H1 (cell line): ENCODE data around the gene MYH6. TPM values are rescaled to one million over a fixed set of nuclear protein-coding genes. Genes with fewer than 3 reads are reported as not detected.

Experiments used
- FOSL1 ChIP-seq: IDR thresholded peaks from 2 replicates; pipeline ENCODE4 v1.6.1; 2011; ENCODE audit warnings: mild to moderate bottlenecking, low read depth, low read length, moderate library complexity; ENCODE audit not compliant: insufficient read depth
- SAP30 ChIP-seq: fragments of 300-600 bp; sonication (generic); IDR thresholded peaks from 2 replicates; pipeline ENCODE4 v1.7.1; 2012; ENCODE audit warnings: low read length, moderate library complexity, mild to moderate bottlenecking, inconsistent platforms; ENCODE audit not compliant: insufficient read depth, insufficient replicate concordance
- polyA plus RNA-seq, 7 experiments: library from polyadenylated mRNA; depleted of rRNA in 3 of 7; stranded (reverse) in 5 of 7; unstranded in 2 of 7; fragments of >200 nt in 5 of 7; fragments of 200-250 nt in 2 of 7; gene quantifications; 1 replicate in 5 of 7; 2 replicates in 1 of 7; 4 replicates in 1 of 7; pipeline versions ENCODE4 v1.2.1 to v1.2.3, GENCODE V29; 2011 to 2013; ENCODE audit warnings: missing spikeins in 2 of 7, mixed read lengths in 2 of 7
- total RNA-seq: library from RNA; stranded (reverse); fragmentation: NEBNext Ultra II Directional; extraction: Animal tissue kit (Norgen Biotek cat#: 25700); gene quantifications from 2 replicates; pipeline ENCODE4 v1.2.1, GENCODE V29; 2021
- TF ChIP-seq, protein P1 (sequence below): fragments of 300-600 bp; sonication (generic); IDR thresholded peaks from 2 replicates; pipeline ENCODE4 v1.7.1; 2012; ENCODE audit warnings: low read length, moderate library complexity, mild to moderate bottlenecking, inconsistent platforms; ENCODE audit not compliant: insufficient replicate concordance

Gene MYH6
- total and polyA plus RNA-seq, 2 of the 8 experiments (the other 6 are each of a cell fraction or from before 2014, with no cell fraction given): 0.03 TPM; not detected in 1

- TF ChIP-seq, protein P1, sequence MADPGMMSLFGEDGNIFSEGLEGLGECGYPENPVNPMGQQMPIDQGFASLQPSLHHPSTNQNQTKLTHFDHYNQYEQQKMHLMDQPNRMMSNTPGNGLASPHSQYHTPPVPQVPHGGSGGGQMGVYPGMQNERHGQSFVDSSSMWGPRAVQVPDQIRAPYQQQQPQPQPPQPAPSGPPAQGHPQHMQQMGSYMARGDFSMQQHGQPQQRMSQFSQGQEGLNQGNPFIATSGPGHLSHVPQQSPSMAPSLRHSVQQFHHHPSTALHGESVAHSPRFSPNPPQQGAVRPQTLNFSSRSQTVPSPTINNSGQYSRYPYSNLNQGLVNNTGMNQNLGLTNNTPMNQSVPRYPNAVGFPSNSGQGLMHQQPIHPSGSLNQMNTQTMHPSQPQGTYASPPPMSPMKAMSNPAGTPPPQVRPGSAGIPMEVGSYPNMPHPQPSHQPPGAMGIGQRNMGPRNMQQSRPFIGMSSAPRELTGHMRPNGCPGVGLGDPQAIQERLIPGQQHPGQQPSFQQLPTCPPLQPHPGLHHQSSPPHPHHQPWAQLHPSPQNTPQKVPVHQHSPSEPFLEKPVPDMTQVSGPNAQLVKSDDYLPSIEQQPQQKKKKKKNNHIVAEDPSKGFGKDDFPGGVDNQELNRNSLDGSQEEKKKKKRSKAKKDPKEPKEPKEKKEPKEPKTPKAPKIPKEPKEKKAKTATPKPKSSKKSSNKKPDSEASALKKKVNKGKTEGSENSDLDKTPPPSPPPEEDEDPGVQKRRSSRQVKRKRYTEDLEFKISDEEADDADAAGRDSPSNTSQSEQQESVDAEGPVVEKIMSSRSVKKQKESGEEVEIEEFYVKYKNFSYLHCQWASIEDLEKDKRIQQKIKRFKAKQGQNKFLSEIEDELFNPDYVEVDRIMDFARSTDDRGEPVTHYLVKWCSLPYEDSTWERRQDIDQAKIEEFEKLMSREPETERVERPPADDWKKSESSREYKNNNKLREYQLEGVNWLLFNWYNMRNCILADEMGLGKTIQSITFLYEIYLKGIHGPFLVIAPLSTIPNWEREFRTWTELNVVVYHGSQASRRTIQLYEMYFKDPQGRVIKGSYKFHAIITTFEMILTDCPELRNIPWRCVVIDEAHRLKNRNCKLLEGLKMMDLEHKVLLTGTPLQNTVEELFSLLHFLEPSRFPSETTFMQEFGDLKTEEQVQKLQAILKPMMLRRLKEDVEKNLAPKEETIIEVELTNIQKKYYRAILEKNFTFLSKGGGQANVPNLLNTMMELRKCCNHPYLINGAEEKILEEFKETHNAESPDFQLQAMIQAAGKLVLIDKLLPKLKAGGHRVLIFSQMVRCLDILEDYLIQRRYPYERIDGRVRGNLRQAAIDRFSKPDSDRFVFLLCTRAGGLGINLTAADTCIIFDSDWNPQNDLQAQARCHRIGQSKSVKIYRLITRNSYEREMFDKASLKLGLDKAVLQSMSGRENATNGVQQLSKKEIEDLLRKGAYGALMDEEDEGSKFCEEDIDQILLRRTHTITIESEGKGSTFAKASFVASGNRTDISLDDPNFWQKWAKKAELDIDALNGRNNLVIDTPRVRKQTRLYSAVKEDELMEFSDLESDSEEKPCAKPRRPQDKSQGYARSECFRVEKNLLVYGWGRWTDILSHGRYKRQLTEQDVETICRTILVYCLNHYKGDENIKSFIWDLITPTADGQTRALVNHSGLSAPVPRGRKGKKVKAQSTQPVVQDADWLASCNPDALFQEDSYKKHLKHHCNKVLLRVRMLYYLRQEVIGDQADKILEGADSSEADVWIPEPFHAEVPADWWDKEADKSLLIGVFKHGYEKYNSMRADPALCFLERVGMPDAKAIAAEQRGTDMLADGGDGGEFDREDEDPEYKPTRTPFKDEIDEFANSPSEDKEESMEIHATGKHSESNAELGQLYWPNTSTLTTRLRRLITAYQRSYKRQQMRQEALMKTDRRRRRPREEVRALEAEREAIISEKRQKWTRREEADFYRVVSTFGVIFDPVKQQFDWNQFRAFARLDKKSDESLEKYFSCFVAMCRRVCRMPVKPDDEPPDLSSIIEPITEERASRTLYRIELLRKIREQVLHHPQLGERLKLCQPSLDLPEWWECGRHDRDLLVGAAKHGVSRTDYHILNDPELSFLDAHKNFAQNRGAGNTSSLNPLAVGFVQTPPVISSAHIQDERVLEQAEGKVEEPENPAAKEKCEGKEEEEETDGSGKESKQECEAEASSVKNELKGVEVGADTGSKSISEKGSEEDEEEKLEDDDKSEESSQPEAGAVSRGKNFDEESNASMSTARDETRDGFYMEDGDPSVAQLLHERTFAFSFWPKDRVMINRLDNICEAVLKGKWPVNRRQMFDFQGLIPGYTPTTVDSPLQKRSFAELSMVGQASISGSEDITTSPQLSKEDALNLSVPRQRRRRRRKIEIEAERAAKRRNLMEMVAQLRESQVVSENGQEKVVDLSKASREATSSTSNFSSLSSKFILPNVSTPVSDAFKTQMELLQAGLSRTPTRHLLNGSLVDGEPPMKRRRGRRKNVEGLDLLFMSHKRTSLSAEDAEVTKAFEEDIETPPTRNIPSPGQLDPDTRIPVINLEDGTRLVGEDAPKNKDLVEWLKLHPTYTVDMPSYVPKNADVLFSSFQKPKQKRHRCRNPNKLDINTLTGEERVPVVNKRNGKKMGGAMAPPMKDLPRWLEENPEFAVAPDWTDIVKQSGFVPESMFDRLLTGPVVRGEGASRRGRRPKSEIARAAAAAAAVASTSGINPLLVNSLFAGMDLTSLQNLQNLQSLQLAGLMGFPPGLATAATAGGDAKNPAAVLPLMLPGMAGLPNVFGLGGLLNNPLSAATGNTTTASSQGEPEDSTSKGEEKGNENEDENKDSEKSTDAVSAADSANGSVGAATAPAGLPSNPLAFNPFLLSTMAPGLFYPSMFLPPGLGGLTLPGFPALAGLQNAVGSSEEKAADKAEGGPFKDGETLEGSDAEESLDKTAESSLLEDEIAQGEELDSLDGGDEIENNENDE: no peak
- no peak for TF ChIP-seq FOSL1
- no peak for TF ChIP-seq SAP30
- TF ChIP-seq, all 59 proteins: peak for 0
Measured at GRCh38 chr14:23430016-23430722, 22.1 kb upstream of the MYH6 start (continued).
